ENCODE results near the gene STK32B.

Gene STK32B

GRCh38 chr4:5127556-5127955 lies 76.3 kb downstream of the STK32B start:
- DNase-seq = no peak

- DNase-seq = no peak
Observed at GRCh38 chr4:5128569-5128968, 77.3 kb downstream of the STK32B start.

GRCh38 chr4:5133201-5133600 lies 81.9 kb downstream of the STK32B start:
- DNase-seq = no peak

- no peak for DNase-seq
Observed at GRCh38 chr4:5133933-5134594, 82.8 kb downstream of the STK32B start.

GRCh38 chr4:5134620-5135019 lies 83.3 kb downstream of the STK32B start:
- DNase-seq = no peak

GRCh38 chr4:5137226-5137625 lies 85.9 kb downstream of the STK32B start:
- DNase-seq = no peak

GRCh38 chr4:5137927-5138326 lies 86.6 kb downstream of the STK32B start:
- no peak for DNase-seq

GRCh38 chr4:5138389-5138788 lies 87.1 kb downstream of the STK32B start:
- no peak for DNase-seq

- DNase-seq = no peak
Observed at GRCh38 chr4:5139141-5139540, 87.9 kb downstream of the STK32B start.

- DNase-seq = no peak
Observed at GRCh38 chr4:5141802-5142201, 90.5 kb downstream of the STK32B start.

GRCh38 chr4:5142726-5143125 lies 91.4 kb downstream of the STK32B start:
- DNase-seq = peak; percentile 63

- DNase-seq = no peak
Observed at GRCh38 chr4:5143306-5143861, 92.1 kb downstream of the STK32B start.

GRCh38 chr4:5143940-5144339 lies 92.7 kb downstream of the STK32B start:
- DNase-seq = no peak

GRCh38 chr4:5144384-5144783 lies 93.1 kb downstream of the STK32B start:
- DNase-seq = no peak

- no peak for DNase-seq
Observed at GRCh38 chr4:5146248-5146647, 95.0 kb downstream of the STK32B start.

- DNase-seq = no peak
Observed at GRCh38 chr4:5152521-5152920, 101.2 kb downstream of the STK32B start.

- no peak for DNase-seq
Observed at GRCh38 chr4:5156682-5157081, 105.4 kb downstream of the STK32B start.

GRCh38 chr4:5157791-5158770 lies 106.8 kb downstream of the STK32B start:
- no peak for DNase-seq

GRCh38 chr4:5158825-5159224 lies 107.5 kb downstream of the STK32B start:
- DNase-seq = no peak

GRCh38 chr4:5160668-5161067 lies 109.4 kb downstream of the STK32B start:
- no peak for DNase-seq

- peak; percentile 76 for DNase-seq
Observed at GRCh38 chr4:5162909-5163508, 111.7 kb downstream of the STK32B start.

- DNase-seq = peak; percentile 83
Observed at GRCh38 chr4:5164221-5164912, 113.1 kb downstream of the STK32B start.

Data from NCI-H82 (cell line).